SK-N-MC (cell line): ENCODE results near the gene ATP13A4.

Experiments
- EZH2 ChIP-seq: fragments of 200-600 bp; sonication (generic); IDR thresholded peaks from one replicate; pipeline ENCODE4 v1.6.1; 2017; ENCODE audit warnings: antibody characterized with exemption
- POLR2AphosphoS5 ChIP-seq: IDR thresholded peaks from 2 replicates; pipeline ENCODE4 v1.6.1; 2012; ENCODE audit warnings: mild to moderate bottlenecking, low read depth, low read length, borderline replicate concordance

- TF ChIP-seq POLR2AphosphoS5 = no peak
- TF ChIP-seq EZH2 = no peak
Observed at GRCh38 chr3:193508108-193508507, 46.6 kb downstream of the ATP13A4 start.
